ENCODE results near the gene APBB1IP. TPM values are rescaled to one million over a fixed set of nuclear protein-coding genes. Genes with fewer than 3 reads are reported as not detected.
"Not testable (repeated sequence)": the region's sequence is repeated elsewhere in the genome, so short reads cannot be mapped to it uniquely, and the experiment has no call there.

APBB1IP gene
- total RNA-seq, 1 donor from 2014 or later: 2.5 TPM

- intact Hi-C loops (cut with DNase I): no loop called here
- no peak for DNase-seq (ENCODE audit: low spot score)
These were observed 1.9 kb downstream of the APBB1IP start for GRCh38 chr10:26440088-26440470.

- intact Hi-C loops (cut with DNase I): no loop called here
- DNase-seq (ENCODE audit: low spot score): no peak
These were observed 3.5 kb downstream of the APBB1IP start for GRCh38 chr10:26441491-26442214.

- no peak for DNase-seq (ENCODE audit: low spot score)
- intact Hi-C loops (cut with DNase I): no loop called here
These were observed 7.4 kb downstream of the APBB1IP start for GRCh38 chr10:26445411-26446031.

GRCh38 chr10:26446258-26446657 is 8.1 kb downstream of the APBB1IP start:
- DNase-seq (ENCODE audit: low spot score): no peak
- intact Hi-C loops (cut with DNase I): no loop called here

- intact Hi-C loops (cut with DNase I): no loop called here
- DNase-seq (ENCODE audit: low spot score): no peak
These were observed 10.2 kb downstream of the APBB1IP start for GRCh38 chr10:26448292-26448691.

GRCh38 chr10:26448706-26449435 is 10.7 kb downstream of the APBB1IP start:
- no peak for DNase-seq (ENCODE audit: low spot score)
- intact Hi-C loops (cut with DNase I): no loop called here

- no peak for DNase-seq (ENCODE audit: low spot score)
- intact Hi-C loops (cut with DNase I): no loop called here
These were observed 11.6 kb downstream of the APBB1IP start for GRCh38 chr10:26449726-26450125.

GRCh38 chr10:26451903-26452302 is 13.8 kb downstream of the APBB1IP start:
- no peak for DNase-seq (ENCODE audit: low spot score)
- intact Hi-C loops (cut with DNase I): no loop called here

- intact Hi-C loops (cut with DNase I): no loop called here
- DNase-seq (ENCODE audit: low spot score): no peak
These were observed 15.7 kb downstream of the APBB1IP start for GRCh38 chr10:26453850-26454249.

- intact Hi-C loops (cut with DNase I): no loop called here
- no peak for DNase-seq (ENCODE audit: low spot score)
These were observed 16.8 kb downstream of the APBB1IP start for GRCh38 chr10:26454891-26455290.

GRCh38 chr10:26455567-26456315 is 17.6 kb downstream of the APBB1IP start:
- intact Hi-C loops (cut with DNase I): no loop called here
- no peak for DNase-seq (ENCODE audit: low spot score)

- intact Hi-C loops (cut with DNase I): no loop called here
- no peak for DNase-seq (ENCODE audit: low spot score)
These were observed 18.9 kb downstream of the APBB1IP start for GRCh38 chr10:26457088-26457487.

GRCh38 chr10:26460736-26461135 is 22.6 kb downstream of the APBB1IP start:
- intact Hi-C loops (cut with DNase I): no loop called here
- no peak for DNase-seq (ENCODE audit: low spot score)

GRCh38 chr10:26463986-26464385 is 25.8 kb downstream of the APBB1IP start:
- no peak for DNase-seq (ENCODE audit: low spot score)
- intact Hi-C loops (cut with DNase I): no loop called here

- intact Hi-C loops (cut with DNase I): no loop called here
- no peak for DNase-seq (ENCODE audit: low spot score)
These were observed 26.6 kb downstream of the APBB1IP start for GRCh38 chr10:26464632-26465280.

- DNase-seq (ENCODE audit: low spot score); intact Hi-C loops (cut with DNase I): not testable (repeated sequence)
These were observed 28.4 kb downstream of the APBB1IP start for GRCh38 chr10:26466531-26466930.

GRCh38 chr10:26467639-26468038 is 29.5 kb downstream of the APBB1IP start:
- DNase-seq (ENCODE audit: low spot score): no peak
- intact Hi-C loops (cut with DNase I): no loop called here

GRCh38 chr10:26468291-26468690 is 30.1 kb downstream of the APBB1IP start:
- DNase-seq (ENCODE audit: low spot score): no peak

GRCh38 chr10:26468700-26469099 is 30.6 kb downstream of the APBB1IP start:
- intact Hi-C loops (cut with DNase I): no loop called here
- DNase-seq (ENCODE audit: low spot score): no peak

More at GRCh38 chr10:26468291-26468690, 30.1 kb downstream of the APBB1IP start:
- intact Hi-C loops (cut with DNase I): no loop called here

- intact Hi-C loops (cut with DNase I): no loop called here
- DNase-seq (ENCODE audit: low spot score): no peak
These were observed 34.3 kb downstream of the APBB1IP start for GRCh38 chr10:26472492-26472778.

Measured in cardiac septum (tissue), 1 donor.